SJSA1 (cell line): ENCODE data around the gene NTRK1. TPM values are rescaled to one million over a fixed set of nuclear protein-coding genes. Genes with fewer than 3 reads are reported as not detected.

Experiments used
- DNase-seq, 2 experiments: peaks; one replicate each; pipeline ENCODE4 v3.0.0-alpha.2; 2015 to 2020; ENCODE audit warnings: low spot score in 2 of 2, low read depth in 1 of 2
- H3K27ac ChIP-seq: fragments of 250-450 bp; sonication (Bioruptor Pico); 2 replicates; pipeline ENCODE4 v1.5.1; 2020; ENCODE audit warnings: mild to moderate bottlenecking, moderate library complexity
- H3K27me3 ChIP-seq: fragments of 250-450 bp; sonication (Bioruptor Pico); replicated peaks from 2 replicates; pipeline ENCODE4 v1.5.1; 2020; ENCODE audit warnings: mild to moderate bottlenecking, moderate library complexity
- H3K36me3 ChIP-seq: fragments of 250-450 bp; sonication (Bioruptor Pico); 2 replicates; pipeline ENCODE4 v1.5.1; 2020; ENCODE audit warnings: mild to moderate bottlenecking
- H3K4me1 ChIP-seq: fragments of 250-450 bp; sonication (Bioruptor Pico); replicated peaks from 2 replicates; pipeline ENCODE4 v1.6.1; 2021; ENCODE audit warnings: mild to moderate bottlenecking
- H3K4me3 ChIP-seq: fragments of 250-450 bp; sonication (Bioruptor Pico); 2 replicates; pipeline ENCODE4 v1.5.1; 2020; ENCODE audit warnings: mild to moderate bottlenecking
- H3K9me3 ChIP-seq: fragments of 250-450 bp; sonication (Bioruptor Pico); replicated peaks from 2 replicates; pipeline ENCODE4 v1.5.1; 2020; ENCODE audit warnings: mild to moderate bottlenecking
- total RNA-seq: library from RNA; depleted of rRNA; stranded (reverse); fragments of >200 nt; shearing (Covaris generic); gene quantifications from 2 replicates; pipeline ENCODE4 v1.2.3, GENCODE V29; 2014

The NTRK1 gene
- total RNA-seq, 1 experiment from 2014 or later = not detected

DNA sequence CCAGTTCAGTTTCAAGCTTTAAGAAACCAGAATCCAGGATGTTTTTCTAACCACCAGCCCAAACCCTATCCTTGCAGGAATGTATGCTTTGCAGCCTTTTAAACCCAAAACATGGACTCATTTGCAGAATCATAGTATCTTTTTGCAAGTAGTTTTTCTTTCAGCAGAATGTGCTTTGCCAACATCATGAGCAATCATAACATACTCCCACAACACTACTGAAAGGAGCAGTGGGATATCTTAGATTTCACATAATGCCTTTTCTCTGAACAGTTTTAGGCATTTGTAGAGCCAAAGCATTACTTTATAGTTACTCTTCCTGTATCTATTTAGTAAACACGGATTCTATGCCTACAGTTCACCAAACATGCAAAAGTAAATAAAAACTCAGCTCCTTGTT is 34.0 kb upstream of the NTRK1 start:
- no peaks in the 10 kb centered on the region for H3K4me1 ChIP-seq
- H3K4me3 ChIP-seq = no peak overlapping the region
- H3K9me3 ChIP-seq = no peaks in the 10 kb centered on the region; the same call in 1 of the 2 replicates
- no peaks in the 10 kb centered on the region for H3K36me3 ChIP-seq
- no peak for DNase-seq
- peaks cover 10% of the 10 kb centered on the region for H3K27me3 ChIP-seq
- no peak overlapping the region for H3K27ac ChIP-seq

DNA sequence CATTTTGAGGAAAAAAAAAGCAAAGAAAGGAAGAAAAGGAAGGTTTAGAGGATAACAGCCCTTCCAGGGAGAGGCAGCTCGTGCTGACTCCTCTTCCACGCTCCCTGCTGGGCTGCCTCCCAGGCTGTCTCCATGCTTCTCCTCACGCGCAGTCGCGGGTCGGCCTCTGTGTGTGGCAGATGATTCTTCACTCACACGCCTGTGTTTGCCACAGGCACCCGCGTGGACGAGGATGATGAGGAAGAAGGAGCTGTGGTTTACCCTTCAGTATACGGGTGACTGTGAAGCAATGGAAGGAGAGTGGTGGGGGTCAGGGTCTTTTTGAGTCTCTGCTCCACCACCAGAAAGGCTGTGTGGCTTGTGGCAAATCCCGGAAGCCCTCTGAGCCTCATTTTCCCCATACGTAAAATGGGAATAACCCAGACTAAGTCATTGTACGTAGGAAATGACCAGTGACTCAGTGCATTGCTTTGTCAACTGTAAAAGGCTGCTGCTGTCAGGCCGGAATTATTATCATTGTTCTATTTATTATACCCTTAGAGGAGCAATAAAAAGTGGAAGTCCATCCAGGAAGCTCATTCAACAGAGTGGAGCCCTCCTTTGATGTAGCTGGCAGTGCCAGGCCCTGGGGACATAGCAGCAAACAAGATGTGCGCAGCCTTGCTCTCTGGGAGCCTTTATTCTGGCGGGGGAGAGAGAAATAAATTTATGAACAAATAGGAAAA is 32.1 kb upstream of the NTRK1 start:
- H3K4me3 ChIP-seq = no peak overlapping the region
- no peak overlapping the region for H3K27ac ChIP-seq
- H3K27me3 ChIP-seq = peaks cover 20% of the 10 kb centered on the region
- no peaks in the 10 kb centered on the region for H3K36me3 ChIP-seq
- no peak for DNase-seq
- no peaks in the 10 kb centered on the region for H3K4me1 ChIP-seq
- no peaks in the 10 kb centered on the region; the same call in 1 of the 2 replicates for H3K9me3 ChIP-seq

DNA sequence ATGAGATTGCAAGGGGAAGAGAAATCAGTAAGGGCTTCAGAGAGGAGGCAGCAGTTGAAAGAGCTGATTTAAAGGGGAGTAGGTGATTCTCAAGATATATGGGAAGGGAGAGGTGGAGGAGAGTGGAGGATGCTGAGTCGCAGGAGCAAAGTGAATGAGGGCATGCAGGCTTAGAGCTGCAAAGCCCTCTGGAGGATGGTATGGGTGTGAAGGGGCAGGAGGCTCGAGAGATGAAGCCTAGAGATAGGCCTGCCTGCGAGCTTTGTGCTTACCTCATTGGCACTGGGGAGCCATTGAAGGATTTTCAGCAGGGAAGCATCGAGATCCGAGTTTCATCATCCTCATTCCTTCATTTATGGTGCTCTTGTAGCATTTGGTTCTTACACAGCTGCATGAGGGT is 28.2 kb upstream of the NTRK1 start:
- no peaks in the 10 kb centered on the region for H3K4me1 ChIP-seq

DNA sequence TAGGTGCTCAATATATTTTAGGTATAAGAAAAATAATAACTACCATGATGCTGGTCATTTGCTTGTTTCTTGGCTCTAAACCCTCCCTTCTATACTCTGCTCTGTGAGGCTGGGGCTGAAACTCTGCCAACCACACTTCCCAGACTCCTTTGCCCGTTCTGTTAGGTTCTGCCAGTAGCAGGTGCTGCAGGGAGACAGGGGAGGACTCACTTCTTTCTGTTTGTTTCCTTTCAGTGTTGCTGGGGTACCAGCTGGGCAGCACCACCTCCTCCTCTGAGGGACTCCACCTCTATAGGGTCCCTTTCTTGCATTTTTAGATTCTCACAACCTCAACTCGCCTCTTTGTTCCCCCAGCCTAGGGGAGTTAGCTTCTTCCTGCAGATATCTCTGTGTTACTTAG is 27.1 kb upstream of the NTRK1 start:
- Histone ChIP-seq H3K27ac (no peak overlapping the region), H3K36me3 (no peaks in the 10 kb centered on the region), H3K9me3 (no peaks in the 10 kb centered on the region; the same call in 1 of the 2 replicates), H3K4me1 (no peaks in the 10 kb centered on the region), H3K4me3 (no peak overlapping the region), H3K27me3 (peaks cover 26% of the 10 kb centered on the region; the same call in 1 of the 2 replicates)
- DNase-seq = no peak

More for the DNA sequence above, 28.2 kb upstream of the NTRK1 start:
- no peaks in the 10 kb centered on the region; the same call in 1 of the 2 replicates for H3K9me3 ChIP-seq
- H3K36me3 ChIP-seq = no peaks in the 10 kb centered on the region
- H3K4me3 ChIP-seq = no peak overlapping the region
- no peak overlapping the region for H3K27ac ChIP-seq
- DNase-seq = no peak
- H3K27me3 ChIP-seq = peaks cover 31% of the 10 kb centered on the region; the same call in 1 of the 2 replicates

DNA sequence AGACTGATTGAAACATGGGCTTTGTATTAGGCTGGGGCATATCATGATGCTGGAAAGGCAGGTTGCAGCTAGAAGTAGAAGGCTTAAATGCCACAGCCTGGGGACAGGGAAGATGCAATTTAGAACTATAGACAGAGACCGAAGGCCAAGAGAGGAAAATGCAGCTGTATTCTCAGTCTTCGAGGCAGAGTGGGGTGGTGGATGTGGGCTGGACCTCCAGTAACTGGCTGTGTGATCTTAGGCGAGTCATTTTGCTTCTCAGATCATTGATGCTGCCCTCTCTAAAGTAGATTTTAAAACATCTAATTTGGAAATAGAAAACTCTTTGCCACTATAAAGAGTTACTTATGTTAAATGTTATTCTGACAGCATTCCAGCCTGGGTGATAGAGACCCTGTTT is 26.3 kb upstream of the NTRK1 start:
- no peaks in the 10 kb centered on the region for H3K36me3 ChIP-seq
- peaks cover 26% of the 10 kb centered on the region; the same call in 1 of the 2 replicates for H3K27me3 ChIP-seq
- H3K4me3 ChIP-seq = no peak overlapping the region
- no peak overlapping the region for H3K27ac ChIP-seq
- no peaks in the 10 kb centered on the region; the same call in 1 of the 2 replicates for H3K9me3 ChIP-seq
- no peak for DNase-seq
- H3K4me1 ChIP-seq = no peaks in the 10 kb centered on the region

DNA sequence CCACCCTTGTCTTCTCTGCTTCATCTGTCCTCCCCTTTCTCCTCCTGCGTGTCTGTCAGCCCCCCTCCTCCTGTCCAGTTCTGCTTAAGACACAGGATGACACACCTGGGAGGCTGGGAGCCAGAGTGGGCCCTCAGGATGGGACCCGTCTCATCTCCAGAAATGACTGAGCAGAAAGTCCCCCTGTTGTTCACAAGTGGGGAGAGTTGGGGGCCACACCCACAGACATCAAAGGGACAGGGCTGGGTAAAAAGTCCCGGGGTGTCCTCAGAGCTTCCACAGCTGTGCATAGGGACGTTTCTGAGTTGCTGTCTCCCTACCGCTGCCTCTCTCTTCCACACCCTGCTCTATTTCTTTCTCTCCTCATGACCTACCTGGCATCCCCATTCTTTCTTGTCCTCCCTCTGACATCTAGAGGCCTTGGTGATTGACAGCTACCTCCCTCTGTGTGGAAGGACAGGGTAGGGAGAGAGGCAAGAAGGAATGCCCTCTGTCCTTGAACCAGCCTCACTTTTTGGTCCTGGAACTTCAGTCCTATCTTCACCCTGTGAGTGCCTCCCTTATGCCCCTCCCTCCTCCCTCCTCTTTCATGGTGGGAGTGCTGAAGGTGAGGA is 24.5 kb upstream of the NTRK1 start:
- no peaks in the 10 kb centered on the region for H3K9me3 ChIP-seq
- no peaks in the 10 kb centered on the region for H3K36me3 ChIP-seq
- DNase-seq = no peak
- no peaks in the 10 kb centered on the region for H3K4me1 ChIP-seq
- peaks cover 26% of the 10 kb centered on the region; the same call in 1 of the 2 replicates for H3K27me3 ChIP-seq
- no peak overlapping the region for H3K4me3 ChIP-seq
- H3K27ac ChIP-seq = no peak overlapping the region

DNA sequence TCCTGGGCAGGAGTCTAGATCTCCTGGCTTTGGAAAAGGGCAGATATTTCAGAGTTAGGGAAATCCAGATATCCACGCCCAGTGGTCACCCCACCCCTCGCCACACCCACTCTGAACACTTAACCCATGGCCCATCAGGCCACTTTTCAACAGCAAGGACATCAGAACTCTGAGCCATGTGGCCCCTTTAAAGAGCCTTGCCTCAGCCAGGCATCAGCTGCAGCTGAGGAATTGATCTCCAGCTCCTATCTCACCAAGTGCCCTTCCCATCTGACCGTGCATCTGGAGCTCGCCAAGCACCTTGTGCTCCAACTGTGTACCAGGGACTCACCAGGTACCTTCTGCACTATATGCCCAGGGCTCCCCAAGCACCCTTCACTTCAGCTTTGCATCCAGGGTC is 23.8 kb upstream of the NTRK1 start:
- H3K27me3 ChIP-seq = peaks cover 22% of the 10 kb centered on the region; the same call in 1 of the 2 replicates
- no peak for DNase-seq
- no peak overlapping the region for H3K27ac ChIP-seq

DNA sequence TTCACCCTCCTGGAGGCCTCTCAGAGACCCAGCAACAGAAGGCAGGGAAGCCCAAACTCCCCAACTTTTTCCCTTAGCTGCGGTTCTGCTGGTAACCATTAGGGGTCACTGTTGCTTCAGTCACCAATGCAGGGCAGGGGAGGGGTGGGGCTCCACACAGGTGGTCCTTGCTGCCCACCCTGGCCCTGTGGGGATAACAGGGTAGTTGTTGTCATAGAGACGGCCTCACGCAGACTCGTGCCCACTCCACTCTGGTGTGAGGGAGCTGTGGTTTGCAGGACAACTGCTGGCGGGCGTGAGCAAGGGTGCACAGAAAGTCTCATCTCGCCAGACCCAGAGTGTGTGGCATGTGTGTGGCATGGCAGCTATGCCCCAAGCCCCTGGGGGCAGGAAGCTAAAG is 21.7 kb upstream of the NTRK1 start:
- H3K27ac ChIP-seq = no peak overlapping the region

More for the DNA sequence above, 23.8 kb upstream of the NTRK1 start:
- H3K36me3 ChIP-seq = no peaks in the 10 kb centered on the region
- no peak overlapping the region for H3K4me3 ChIP-seq
- no peaks in the 10 kb centered on the region for H3K9me3 ChIP-seq
- H3K4me1 ChIP-seq = no peaks in the 10 kb centered on the region

DNA sequence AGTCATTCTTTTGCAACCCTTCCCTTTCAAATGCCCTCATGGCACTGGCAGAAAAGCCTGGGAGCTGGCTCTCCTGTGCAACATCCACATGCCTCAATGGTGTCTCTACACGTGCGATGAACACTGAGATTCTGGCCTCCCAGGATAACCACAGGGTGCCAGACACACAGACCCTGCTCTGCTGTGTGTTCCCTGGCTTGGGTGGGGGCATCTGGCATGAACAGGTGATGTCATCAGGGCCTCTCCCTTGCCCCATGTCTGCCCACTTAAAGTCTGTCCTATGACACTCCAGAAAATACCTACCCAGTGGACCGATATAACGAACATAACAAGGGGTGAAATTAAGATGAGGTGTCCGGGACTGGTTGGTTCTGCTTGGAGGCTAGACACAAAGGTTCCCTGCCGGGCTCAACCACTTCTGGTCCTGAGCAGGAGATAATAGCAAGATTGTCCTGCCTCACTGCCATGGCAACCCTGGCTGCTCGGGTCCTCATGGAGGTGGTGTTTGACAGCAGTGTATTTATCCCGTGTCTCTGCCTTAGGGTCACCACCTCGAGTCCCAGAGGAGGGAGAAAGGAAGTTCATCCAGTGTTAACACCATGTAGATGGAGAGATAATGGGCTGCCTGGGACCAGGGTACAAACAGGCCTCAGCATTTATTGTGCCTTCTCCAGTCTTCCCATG is 21.1 kb upstream of the NTRK1 start:
- Histone ChIP-seq H3K4me3 (no peak overlapping the region), H3K36me3 (no peaks in the 10 kb centered on the region), H3K27ac (no peak overlapping the region), H3K4me1 (no peaks in the 10 kb centered on the region), H3K27me3 (peaks cover 16% of the 10 kb centered on the region; the same call in 1 of the 2 replicates), H3K9me3 (no peaks in the 10 kb centered on the region)
- no peak for DNase-seq

More for the DNA sequence above, 21.7 kb upstream of the NTRK1 start:
- Histone ChIP-seq H3K9me3 (no peaks in the 10 kb centered on the region), H3K4me1 (no peaks in the 10 kb centered on the region), H3K27me3 (peaks cover 16% of the 10 kb centered on the region; the same call in 1 of the 2 replicates), H3K4me3 (no peak overlapping the region), H3K36me3 (no peaks in the 10 kb centered on the region)
- peak in 1 of 2 experiments; percentile 34 for DNase-seq

DNA sequence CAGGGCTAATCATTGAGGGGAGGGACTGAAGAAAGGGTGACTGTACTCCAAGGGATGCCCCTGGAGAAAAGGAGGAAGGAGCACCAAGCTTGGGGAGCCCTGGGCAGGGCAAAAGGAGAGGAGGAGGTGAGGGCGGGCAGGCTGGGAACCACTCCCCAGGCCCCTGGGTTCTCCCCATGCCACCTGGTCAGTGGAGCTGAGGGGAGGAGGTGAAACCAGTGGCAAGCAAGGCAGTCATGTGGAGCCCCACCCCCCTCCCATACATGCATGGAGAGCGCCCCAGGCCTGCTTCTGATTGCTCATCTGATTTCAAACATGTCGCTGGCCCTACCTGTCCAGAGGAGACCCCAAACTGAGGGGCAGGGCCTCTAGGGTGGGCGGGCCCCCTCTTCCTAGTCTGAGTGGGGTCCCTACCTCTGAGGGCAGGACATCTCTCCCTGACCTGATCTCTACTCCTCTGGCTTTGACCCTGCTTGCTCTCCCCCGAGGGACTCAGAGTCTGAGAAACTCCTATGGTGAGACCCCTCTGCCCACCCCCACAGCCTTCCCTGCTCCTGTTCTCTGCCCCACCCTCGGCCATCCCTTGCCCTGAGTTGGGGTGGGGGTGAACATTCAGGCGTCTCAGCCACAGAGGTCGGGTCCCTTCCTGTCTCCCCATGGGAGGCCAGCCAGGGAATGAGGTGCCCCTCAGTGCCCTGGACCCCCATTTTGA is 20.3 kb upstream of the NTRK1 start:
- peaks cover 10% of the 10 kb centered on the region; the same call in 1 of the 2 replicates for H3K27me3 ChIP-seq
- no peaks in the 10 kb centered on the region for H3K9me3 ChIP-seq
- H3K27ac ChIP-seq = no peak overlapping the region
- H3K36me3 ChIP-seq = no peaks in the 10 kb centered on the region
- no peak overlapping the region for H3K4me3 ChIP-seq
- DNase-seq = no peak
- H3K4me1 ChIP-seq = no peaks in the 10 kb centered on the region

DNA sequence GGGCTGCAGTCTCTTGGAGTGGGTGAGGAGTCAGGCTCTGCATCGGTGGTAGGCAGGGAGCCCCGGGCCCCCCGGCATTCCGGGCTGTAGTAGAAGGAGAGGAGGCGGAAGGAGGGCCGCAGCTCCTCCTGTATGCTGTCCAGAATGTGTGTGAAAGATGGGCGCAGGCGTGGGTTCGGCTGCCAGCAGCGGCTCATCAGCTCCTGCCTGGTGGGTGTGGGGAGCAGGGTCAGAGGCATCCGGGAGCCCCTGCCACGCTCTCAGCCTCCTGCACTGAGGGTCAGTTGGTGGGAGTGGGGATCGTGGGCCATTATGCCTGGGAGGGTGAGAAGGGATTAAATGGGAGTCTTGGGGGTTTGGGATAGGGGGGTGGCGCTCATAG is 19.8 kb upstream of the NTRK1 start:
- DNase-seq = no peak
- H3K27me3 ChIP-seq = peaks cover 4% of the 10 kb centered on the region; the same call in 1 of the 2 replicates
- no peaks in the 10 kb centered on the region for H3K9me3 ChIP-seq
- H3K36me3 ChIP-seq = no peaks in the 10 kb centered on the region
- no peak overlapping the region for H3K4me3 ChIP-seq
- H3K4me1 ChIP-seq = no peaks in the 10 kb centered on the region
- H3K27ac ChIP-seq = no peak overlapping the region

DNA sequence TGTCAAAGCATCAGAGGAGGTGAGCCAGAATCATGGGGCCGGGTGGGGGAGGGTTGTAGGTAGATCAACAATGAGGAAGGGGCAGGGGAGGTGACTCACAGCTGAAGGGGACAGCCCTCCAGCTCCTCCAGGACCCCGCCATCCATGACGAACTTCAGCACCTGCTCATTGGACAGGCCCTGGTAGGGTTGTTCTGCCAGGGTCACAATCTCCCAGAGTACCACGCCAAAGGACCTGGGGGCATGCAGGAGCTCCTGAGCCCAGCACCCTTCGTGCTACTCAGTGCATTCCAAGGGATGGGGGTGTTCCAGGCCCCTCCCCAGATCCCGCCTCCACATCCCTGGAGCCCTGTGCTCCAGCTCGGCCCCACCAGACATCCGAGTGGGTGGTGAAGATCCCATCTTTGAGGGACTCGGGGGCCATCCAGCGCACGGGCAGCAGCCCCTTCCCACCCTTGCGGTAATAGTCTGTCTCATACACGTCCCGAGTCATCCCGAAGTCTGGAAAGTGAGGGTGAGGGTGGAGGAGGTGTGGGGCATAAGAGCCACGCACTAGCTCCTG is 19.3 kb upstream of the NTRK1 start:
- Histone ChIP-seq H3K27ac (no peak overlapping the region), H3K27me3 (no peaks in the 10 kb centered on the region), H3K9me3 (no peaks in the 10 kb centered on the region), H3K4me1 (no peaks in the 10 kb centered on the region), H3K4me3 (no peak overlapping the region), H3K36me3 (no peaks in the 10 kb centered on the region)
- no peak for DNase-seq

DNA sequence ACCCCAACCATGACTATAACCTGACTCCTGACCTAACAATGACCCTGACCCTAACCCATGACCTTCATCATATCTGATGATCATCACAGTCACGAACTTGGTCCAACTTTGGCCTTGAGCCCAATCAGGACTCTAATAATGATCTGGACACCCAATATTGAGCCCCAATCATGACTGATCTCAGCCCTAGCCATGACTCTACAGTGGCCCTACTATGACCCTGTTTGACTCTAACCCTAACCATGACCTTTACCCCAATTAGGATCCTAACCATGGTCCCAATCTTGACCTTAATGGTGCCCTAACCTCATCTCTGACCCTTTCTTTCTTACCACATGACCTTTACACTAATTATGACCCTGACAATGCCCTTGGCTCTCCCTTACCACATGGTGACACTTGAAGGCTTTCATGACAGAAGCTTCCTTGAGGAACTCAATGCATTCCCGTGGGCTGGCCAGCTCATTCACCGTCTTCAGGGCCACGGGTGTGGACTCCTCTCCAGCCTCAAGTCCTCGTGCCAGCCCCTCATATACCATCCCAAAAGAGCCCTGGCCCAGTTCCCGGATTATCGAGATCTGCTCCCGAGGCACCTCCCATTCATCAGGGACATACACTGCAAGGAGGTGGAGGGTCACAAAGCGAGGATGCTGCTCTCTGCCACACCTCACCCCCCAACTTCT is 17.9 kb upstream of the NTRK1 start:
- no peak overlapping the region for H3K4me3 ChIP-seq
- no peaks in the 10 kb centered on the region for H3K4me1 ChIP-seq
- DNase-seq = no peak
- H3K27ac ChIP-seq = no peak overlapping the region
- H3K9me3 ChIP-seq = no peaks in the 10 kb centered on the region
- H3K27me3 ChIP-seq = no peaks in the 10 kb centered on the region
- H3K36me3 ChIP-seq = no peaks in the 10 kb centered on the region
